ENCODE measurements around the gene GP1BB.
A peak's percentile ranks its signal among the peaks of the same experiment; 100 is the strongest.

GP1BB gene

GRCh38 chr22:19766511-19767426 lies 43.4 kb downstream of the GP1BB start:
- peak; percentile 19 for DNase-seq (ENCODE audit: low read depth)

- no peak for DNase-seq (ENCODE audit: low read depth)
These were observed 44.3 kb downstream of the GP1BB start for GRCh38 chr22:19767427-19768341.

- no peak for DNase-seq (ENCODE audit: low read depth)
These were observed 46.0 kb downstream of the GP1BB start for GRCh38 chr22:19769393-19769715.

- DNase-seq (ENCODE audit: low read depth): no peak
These were observed 47.2 kb downstream of the GP1BB start for GRCh38 chr22:19770349-19771220.

- DNase-seq (ENCODE audit: low read depth): no peak
These were observed 49.0 kb downstream of the GP1BB start for GRCh38 chr22:19772422-19772672.

GRCh38 chr22:19772673-19773469 lies 49.5 kb downstream of the GP1BB start:
- no peak for DNase-seq (ENCODE audit: low read depth)

GRCh38 chr22:19773470-19774040 lies 50.2 kb downstream of the GP1BB start:
- DNase-seq (ENCODE audit: low read depth): no peak
